GM12874 (cell line): Measurements from ENCODE around the gene SPATA13.

Experiments
- CTCF ChIP-seq: IDR thresholded peaks from 2 replicates; pipeline ENCODE4 v1.5.1; 2011; ENCODE audit warnings: low read depth, mild to moderate bottlenecking, control low read depth, low read length, moderate library complexity; ENCODE audit not compliant: insufficient read depth

The SPATA13 gene

GRCh38 chr13:24341439-24341838 is 180.9 kb downstream of the SPATA13 start:
- no peak for TF ChIP-seq CTCF

GRCh38 chr13:24348385-24348784 is 187.9 kb downstream of the SPATA13 start:
- no peak for TF ChIP-seq CTCF

- TF ChIP-seq CTCF, result no peak
Measured at GRCh38 chr13:24348797-24349515, 188.4 kb downstream of the SPATA13 start.

GRCh38 chr13:24351423-24351822 is 190.9 kb downstream of the SPATA13 start:
- TF ChIP-seq CTCF, result no peak

GRCh38 chr13:24353736-24354135 is 193.2 kb downstream of the SPATA13 start:
- TF ChIP-seq CTCF, result no peak

- no peak for TF ChIP-seq CTCF
Measured at GRCh38 chr13:24355103-24355502, 194.6 kb downstream of the SPATA13 start.

- TF ChIP-seq CTCF, result no peak
Measured at GRCh38 chr13:24356270-24356669, 195.8 kb downstream of the SPATA13 start.
